Body of pancreas (tissue), 4 donors: ENCODE results near the gene HBD.

Experiments used
- POLR2A ChIP-seq, 3 donors: fragments of 450-650 bp; IDR thresholded peaks; one replicate each; pipeline ENCODE4 v1.6.1; 2016; ENCODE audit warnings: antibody characterized with exemption in 3 of 3, mild to moderate bottlenecking in 2 of 3
- TF ChIP-seq, protein P1 (sequence below), 7 experiments: fragments of 450-650 bp in 4 of 7; fragments of 200-600 bp in 3 of 7; sonication (generic) in 3 of 7; IDR thresholded peaks; one replicate each; pipeline ENCODE4 v1.5.1; 2016 to 2019; ENCODE audit warnings: antibody characterized with exemption in 7 of 7

DNA sequence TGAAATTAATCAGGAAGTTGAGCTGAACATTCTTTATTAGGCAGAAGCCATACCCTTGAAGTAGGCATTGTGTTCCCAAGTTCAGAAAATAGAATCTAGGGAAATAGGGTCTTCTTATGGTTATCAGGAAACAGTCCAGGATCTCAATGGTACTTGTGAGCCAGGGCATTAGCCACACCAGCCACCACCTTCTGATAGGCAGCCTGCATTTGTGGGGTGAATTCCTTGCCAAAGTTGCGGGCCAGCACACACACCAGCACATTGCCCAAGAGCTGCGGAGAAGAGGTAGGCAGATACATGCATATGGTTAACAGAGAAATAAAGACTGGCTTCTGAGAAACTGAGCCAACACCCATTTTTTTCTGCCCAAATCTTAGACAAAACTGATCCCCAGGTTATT lies 1.5 kb downstream of the HBD start:
- TF ChIP-seq POLR2A (IDR thresholded peaks at IDR 0.05) = no peak
- TF ChIP-seq, protein P1, sequence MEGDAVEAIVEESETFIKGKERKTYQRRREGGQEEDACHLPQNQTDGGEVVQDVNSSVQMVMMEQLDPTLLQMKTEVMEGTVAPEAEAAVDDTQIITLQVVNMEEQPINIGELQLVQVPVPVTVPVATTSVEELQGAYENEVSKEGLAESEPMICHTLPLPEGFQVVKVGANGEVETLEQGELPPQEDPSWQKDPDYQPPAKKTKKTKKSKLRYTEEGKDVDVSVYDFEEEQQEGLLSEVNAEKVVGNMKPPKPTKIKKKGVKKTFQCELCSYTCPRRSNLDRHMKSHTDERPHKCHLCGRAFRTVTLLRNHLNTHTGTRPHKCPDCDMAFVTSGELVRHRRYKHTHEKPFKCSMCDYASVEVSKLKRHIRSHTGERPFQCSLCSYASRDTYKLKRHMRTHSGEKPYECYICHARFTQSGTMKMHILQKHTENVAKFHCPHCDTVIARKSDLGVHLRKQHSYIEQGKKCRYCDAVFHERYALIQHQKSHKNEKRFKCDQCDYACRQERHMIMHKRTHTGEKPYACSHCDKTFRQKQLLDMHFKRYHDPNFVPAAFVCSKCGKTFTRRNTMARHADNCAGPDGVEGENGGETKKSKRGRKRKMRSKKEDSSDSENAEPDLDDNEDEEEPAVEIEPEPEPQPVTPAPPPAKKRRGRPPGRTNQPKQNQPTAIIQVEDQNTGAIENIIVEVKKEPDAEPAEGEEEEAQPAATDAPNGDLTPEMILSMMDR (IDR thresholded peaks at IDR 0.05) = no peak
